Testis (tissue), 3 donors: ENCODE results near the gene C17orf100. TPM values are rescaled to one million over a fixed set of nuclear protein-coding genes. Genes with fewer than 3 reads are reported as not detected.

Experiments
- DNase-seq: peaks from one replicate; pipeline ENCODE4 v3.0.0-alpha.2; 2019
- H3K27ac ChIP-seq, 2 donors: fragments of 200-600 bp; sonication (generic); one replicate each; pipeline ENCODE4 v1.5.1; 2019
- H3K27me3 ChIP-seq: fragments of 200-600 bp; sonication (generic); one replicate; pipeline ENCODE4 v1.5.1; 2019
- H3K36me3 ChIP-seq: fragments of 200-600 bp; sonication (generic); one replicate; pipeline ENCODE4 v1.5.1; 2017; ENCODE audit warnings: low read depth; ENCODE audit errors: missing control alignments
- H3K4me1 ChIP-seq: fragments of 200-600 bp; sonication (generic); one replicate; pipeline ENCODE4 v1.5.1; 2019
- H3K4me3 ChIP-seq, 2 donors: fragments of 200-600 bp; sonication (generic); one replicate each; pipeline ENCODE4 v1.5.1; 2017 to 2019
- H3K9me3 ChIP-seq: fragments of 200-600 bp; sonication (generic); one replicate; pipeline ENCODE4 v1.5.1; 2017
- POLR2A ChIP-seq: fragments of 450-650 bp; IDR thresholded peaks from one replicate; pipeline ENCODE4 v1.6.1; 2017; ENCODE audit warnings: antibody characterized with exemption, mild to moderate bottlenecking, moderate library complexity
- WGBS, 2 donors: methylation state at CpG; one replicate each; pipeline ENCODE4 v1.1.5; 2018; 5-methylcytosine and 5-hydroxymethylcytosine counted together
- intact Hi-C: fragments of 100-400 bp; cut with DNase I; formaldehyde crosslinking; loops from one replicate; pipeline ENCODE4 v1.15.1; 2023; ENCODE audit warnings: low total_unique reads
- polyA plus RNA-seq: library from polyadenylated mRNA; stranded (reverse); fragments of 350-450 nt; fragmentation: Illumina TruSeq; extraction: RNeasy Lipid Tissue Mini Kit (QIAGEN cat#74804); gene quantifications from one replicate; pipeline ENCODE4 v1.2.3, GENCODE V29; 2014; ENCODE audit warnings: low read depth, low replicate concordance; ENCODE audit not compliant: insufficient read depth
- total RNA-seq, 2 donors: library from RNA; depleted of rRNA; stranded (reverse); fragments of >200 nt; gene quantifications; one replicate each; pipeline ENCODE4 v1.2.3, GENCODE V29; 2016
- TF ChIP-seq, protein P1 (sequence below), 3 experiments: fragments of 450-650 bp in 2 of 3; fragments of 200-600 bp in 1 of 3; sonication (generic) in 1 of 3; IDR thresholded peaks; one replicate each; pipeline ENCODE4 v1.5.1; 2016 to 2019; ENCODE audit warnings: antibody characterized with exemption in 3 of 3, mild to moderate bottlenecking in 2 of 3, moderate library complexity in 1 of 3

Gene C17orf100
- total and polyA plus RNA-seq, 3 donors from 2014 or later, result 6.9 to 12.4 (median 10.3) TPM

DNA sequence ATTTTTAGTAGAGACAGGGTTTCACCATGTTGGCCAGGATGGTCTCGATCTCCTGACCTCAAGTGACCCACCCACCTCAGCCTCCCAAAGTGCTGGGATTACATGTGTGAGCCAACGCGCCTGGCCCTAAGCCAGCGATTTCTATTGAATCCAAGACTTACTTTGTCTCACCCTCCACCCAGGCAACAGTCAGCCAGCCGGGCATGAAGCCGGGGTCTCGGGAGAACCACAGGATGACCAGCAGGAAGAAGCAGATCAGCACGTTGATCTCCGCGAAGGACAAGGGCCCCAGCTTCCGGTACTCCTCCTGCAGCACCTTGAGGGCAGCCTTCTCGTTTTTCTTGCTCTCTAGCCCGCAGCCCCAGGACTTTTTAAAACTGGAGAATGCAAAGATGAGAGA lies 44.0 kb downstream of the C17orf100 start:
- intact Hi-C loops, result no loop called here
- TF ChIP-seq, protein P1, sequence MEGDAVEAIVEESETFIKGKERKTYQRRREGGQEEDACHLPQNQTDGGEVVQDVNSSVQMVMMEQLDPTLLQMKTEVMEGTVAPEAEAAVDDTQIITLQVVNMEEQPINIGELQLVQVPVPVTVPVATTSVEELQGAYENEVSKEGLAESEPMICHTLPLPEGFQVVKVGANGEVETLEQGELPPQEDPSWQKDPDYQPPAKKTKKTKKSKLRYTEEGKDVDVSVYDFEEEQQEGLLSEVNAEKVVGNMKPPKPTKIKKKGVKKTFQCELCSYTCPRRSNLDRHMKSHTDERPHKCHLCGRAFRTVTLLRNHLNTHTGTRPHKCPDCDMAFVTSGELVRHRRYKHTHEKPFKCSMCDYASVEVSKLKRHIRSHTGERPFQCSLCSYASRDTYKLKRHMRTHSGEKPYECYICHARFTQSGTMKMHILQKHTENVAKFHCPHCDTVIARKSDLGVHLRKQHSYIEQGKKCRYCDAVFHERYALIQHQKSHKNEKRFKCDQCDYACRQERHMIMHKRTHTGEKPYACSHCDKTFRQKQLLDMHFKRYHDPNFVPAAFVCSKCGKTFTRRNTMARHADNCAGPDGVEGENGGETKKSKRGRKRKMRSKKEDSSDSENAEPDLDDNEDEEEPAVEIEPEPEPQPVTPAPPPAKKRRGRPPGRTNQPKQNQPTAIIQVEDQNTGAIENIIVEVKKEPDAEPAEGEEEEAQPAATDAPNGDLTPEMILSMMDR (IDR thresholded peaks at IDR 0.05), result no peak
- TF ChIP-seq POLR2A, result no peak
- Histone ChIP-seq H3K4me3 (no peak overlapping the region), H3K4me1 (no peaks in the 10 kb centered on the region), H3K27ac (no peak overlapping the region), H3K36me3 (no peaks in the 10 kb centered on the region), H3K27me3 (no peaks in the 10 kb centered on the region), H3K9me3 (no peaks in the 10 kb centered on the region)
- DNase-seq, result no peak
- 70 to 77% methylated on average over 13 of the region's 13 CpGs for WGBS, 2 donors

DNA sequence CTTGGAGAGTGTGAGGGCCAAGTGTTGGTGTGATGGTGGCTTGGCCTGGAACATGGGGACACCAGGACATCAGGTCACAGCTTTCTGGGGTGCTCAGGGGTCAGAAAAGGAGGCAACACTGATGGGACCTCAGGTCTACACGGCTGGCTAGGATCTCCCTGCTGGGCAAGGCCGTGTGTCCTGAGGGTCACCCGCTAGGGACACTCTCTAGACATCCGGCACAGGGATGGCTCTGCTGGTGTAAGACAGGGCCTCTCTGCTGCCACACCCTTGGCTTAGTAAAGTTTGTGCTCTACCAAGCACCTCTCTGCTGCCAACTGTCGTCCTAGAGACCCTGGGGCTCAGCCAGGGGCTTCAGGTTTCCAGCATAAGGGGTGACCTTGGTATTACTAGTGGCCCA lies 45.3 kb downstream of the C17orf100 start:
- Histone ChIP-seq H3K36me3 (no peaks in the 10 kb centered on the region), H3K27ac (no peak overlapping the region), H3K9me3 (no peaks in the 10 kb centered on the region), H3K27me3 (no peaks in the 10 kb centered on the region), H3K4me1 (no peaks in the 10 kb centered on the region), H3K4me3 (no peak overlapping the region)
- no peak for DNase-seq
- TF ChIP-seq, protein P1 (IDR thresholded peaks at IDR 0.05), result no peak
- TF ChIP-seq POLR2A, result no peak
- intact Hi-C loops, result no loop called here
- 67 to 88% methylated on average over 1 to 5 of the region's 5 CpGs for WGBS, 2 donors

DNA sequence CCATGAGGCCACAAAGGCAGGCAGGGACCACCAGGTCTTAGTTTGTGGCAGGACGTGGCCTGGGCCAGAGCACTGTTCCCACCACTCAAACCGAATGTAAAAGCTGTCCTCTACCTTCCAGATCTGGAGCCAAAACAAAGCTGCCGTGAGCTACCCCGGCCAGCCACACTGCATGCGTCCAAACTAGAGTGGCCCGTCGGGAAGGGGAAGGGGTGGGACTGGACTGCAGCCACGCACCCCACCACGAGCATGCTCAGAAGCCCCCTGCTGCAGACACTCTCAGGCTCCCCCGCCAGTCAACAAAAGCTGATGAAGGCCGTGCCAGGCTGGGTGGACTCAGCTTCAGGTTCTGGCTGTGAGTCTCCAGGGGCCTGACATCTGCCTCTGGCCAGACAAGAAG lies 46.4 kb downstream of the C17orf100 start:
- DNase-seq, result no peak
- Histone ChIP-seq H3K36me3 (no peaks in the 10 kb centered on the region), H3K27ac (no peak overlapping the region), H3K27me3 (no peaks in the 10 kb centered on the region), H3K9me3 (no peaks in the 10 kb centered on the region), H3K4me1 (no peaks in the 10 kb centered on the region), H3K4me3 (no peak overlapping the region)
- intact Hi-C loops, result no loop called here
- TF ChIP-seq, protein P1 (IDR thresholded peaks at IDR 0.05), result no peak
- no peak for TF ChIP-seq POLR2A
- whole genome bisulfite sequencing, 2 donors, result 88 to 90% methylated on average over 9 to 10 of the region's 11 CpGs

DNA sequence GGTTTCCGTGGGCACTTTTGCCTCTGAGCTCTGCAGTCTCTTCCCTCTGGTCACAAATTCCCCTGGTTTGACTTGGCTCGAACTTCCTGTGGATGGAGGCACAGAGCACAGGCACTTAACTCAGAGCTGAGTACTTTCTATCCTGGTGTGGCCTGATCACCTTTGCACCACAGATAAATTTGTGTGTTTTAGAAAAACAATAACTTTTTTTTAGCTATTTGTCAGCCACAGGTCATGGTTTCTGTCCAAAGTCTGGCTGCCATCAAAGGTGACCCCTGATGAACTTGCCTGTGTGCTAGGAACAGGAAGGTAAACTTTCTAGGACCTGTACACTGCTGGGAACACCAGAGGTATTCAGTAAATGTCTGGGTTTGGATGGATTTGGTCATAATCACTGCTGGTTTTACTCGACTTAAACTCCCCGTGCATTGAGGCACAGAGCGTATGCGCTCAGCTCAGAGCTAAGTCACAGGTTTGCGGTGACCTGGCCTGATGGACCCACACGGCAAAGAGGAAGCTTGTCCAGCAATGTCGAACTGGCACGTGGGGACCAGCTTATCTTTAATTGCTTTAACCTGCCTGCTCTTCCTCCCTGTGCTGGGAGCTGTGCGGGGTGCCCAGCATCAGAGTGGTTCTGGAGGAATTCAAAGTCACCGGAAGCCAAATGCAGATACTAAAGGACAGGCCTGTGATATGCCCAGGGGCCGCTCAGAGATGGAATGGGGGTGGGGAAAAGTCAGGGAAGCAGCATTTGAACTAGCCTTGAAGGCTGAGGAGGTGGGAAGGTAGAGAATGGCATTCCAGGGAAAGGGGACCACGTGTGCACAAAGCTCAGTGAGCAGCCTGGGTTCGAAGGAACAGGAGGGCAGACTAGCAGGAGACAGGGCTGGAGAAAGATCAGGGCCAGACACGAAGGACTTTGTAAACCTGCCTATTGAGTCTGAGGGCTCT lies 48.7 kb downstream of the C17orf100 start:
- Histone ChIP-seq H3K4me3 (no peak overlapping the region), H3K36me3 (no peaks in the 10 kb centered on the region), H3K27me3 (no peaks in the 10 kb centered on the region), H3K27ac (no peak overlapping the region), H3K4me1 (no peaks in the 10 kb centered on the region), H3K9me3 (no peaks in the 10 kb centered on the region)
- intact Hi-C loops, result no loop called here
- TF ChIP-seq, protein P1 (IDR thresholded peaks at IDR 0.05), result no peak
- TF ChIP-seq POLR2A, result no peak
- 81 to 86% methylated on average over 16 of the region's 16 CpGs for WGBS, 2 donors
- no peak for DNase-seq

DNA sequence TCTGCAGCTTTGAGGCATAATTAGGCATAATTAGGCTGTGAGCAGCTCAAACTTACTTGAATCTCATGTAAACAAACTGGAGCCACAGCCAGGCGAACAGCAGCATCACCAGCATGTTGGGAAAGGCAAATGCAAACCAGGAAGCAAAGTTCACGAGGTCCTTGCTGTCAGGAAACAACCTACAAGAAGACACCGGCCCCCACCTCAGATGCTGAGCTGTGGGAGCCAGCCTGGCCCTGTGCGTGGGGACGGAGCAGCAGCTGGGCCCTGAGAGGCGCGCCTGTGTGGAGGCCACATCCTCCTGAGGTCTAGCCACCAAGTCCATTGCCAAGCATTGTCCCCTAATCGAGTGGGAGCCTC lies 49.4 kb downstream of the C17orf100 start:
- DNase-seq, result no peak
- Histone ChIP-seq H3K4me3 (no peak overlapping the region), H3K36me3 (no peaks in the 10 kb centered on the region), H3K9me3 (no peaks in the 10 kb centered on the region), H3K4me1 (no peaks in the 10 kb centered on the region), H3K27me3 (no peaks in the 10 kb centered on the region), H3K27ac (no peak overlapping the region)
- TF ChIP-seq, protein P1 (IDR thresholded peaks at IDR 0.05), result no peak
- TF ChIP-seq POLR2A, result no peak
- WGBS, 2 donors, result 89 to 90% methylated on average over 8 of the region's 8 CpGs
- intact Hi-C loops, result no loop called here
